Endodermal cell (in vitro differentiated cells): ENCODE measurements around the gene VSIG10. TPM values are rescaled to one million over a fixed set of nuclear protein-coding genes. Genes with fewer than 3 reads are reported as not detected.

Experiments
- DNase-seq: peaks from one replicate; pipeline ENCODE4 v3.0.0-alpha.2; 2017
- H3K27ac ChIP-seq: 2 replicates; pipeline ENCODE4 v1.5.1; 2013; ENCODE audit warnings: mild to moderate bottlenecking, low read depth, low read length, moderate library complexity
- H3K27me3 ChIP-seq: 2 replicates; pipeline ENCODE4 v1.6.1; 2013; ENCODE audit warnings: mild to moderate bottlenecking, low read length, moderate library complexity; ENCODE audit not compliant: insufficient read depth, control insufficient read depth, poor library complexity, severe bottlenecking
- H3K36me3 ChIP-seq: 2 replicates; pipeline ENCODE4 v1.7.0; 2013; ENCODE audit warnings: mild to moderate bottlenecking, low read length, moderate library complexity; ENCODE audit not compliant: control insufficient read depth, insufficient read depth
- H3K4me1 ChIP-seq: one replicate; pipeline ENCODE4 v1.7.0; 2013; ENCODE audit warnings: low read length; ENCODE audit not compliant: control insufficient read depth, insufficient read depth
- H3K4me3 ChIP-seq: 2 replicates; pipeline ENCODE4 v1.5.1; 2013; ENCODE audit warnings: mild to moderate bottlenecking, low read length, moderate library complexity
- H3K9ac ChIP-seq: 2 replicates; pipeline ENCODE4 v1.6.1; 2013; ENCODE audit warnings: mild to moderate bottlenecking, low read length, moderate library complexity; ENCODE audit not compliant: poor library complexity, severe bottlenecking; ENCODE audit errors: extremely low read depth
- H3K9me3 ChIP-seq: 2 replicates; pipeline ENCODE4 v1.6.1; 2013; ENCODE audit warnings: mild to moderate bottlenecking, low read length, moderate library complexity; ENCODE audit not compliant: control insufficient read depth
- H3K27ac Mint-ChIP-seq: 2 replicates; pipeline ENCODE4 v1.8.0; 2020; ENCODE audit warnings: mixed read lengths
- H3K27me3 Mint-ChIP-seq: 2 replicates; pipeline ENCODE4 v1.8.0; 2021; ENCODE audit warnings: mild to moderate bottlenecking, mixed read lengths; ENCODE audit not compliant: insufficient read depth
- H3K36me3 Mint-ChIP-seq: 2 replicates; pipeline ENCODE4 v1.8.0; 2020; ENCODE audit warnings: low read depth, mixed read lengths
- H3K4me1 Mint-ChIP-seq: 2 replicates; pipeline ENCODE4 v1.8.0; 2020; ENCODE audit warnings: mixed read lengths
- H3K4me3 Mint-ChIP-seq: 2 replicates; pipeline ENCODE4 v1.8.0; 2020; ENCODE audit warnings: mild to moderate bottlenecking, moderate library complexity, mixed read lengths
- H3K9me3 Mint-ChIP-seq: 2 replicates; pipeline ENCODE4 v1.8.0; 2020; ENCODE audit warnings: mild to moderate bottlenecking, mixed read lengths
- WGBS, 2 experiments: methylation state at CpG; one replicate each; pipeline versions ENCODE4 v1.1.5 to v1.1.7; 2013; ENCODE audit warnings: missing lambda C conversion rate in 2 of 2, mixed read lengths in 1 of 2; ENCODE audit not compliant: insufficient coverage in 1 of 2, insufficient read length in 1 of 2; 5-methylcytosine and 5-hydroxymethylcytosine counted together
- total RNA-seq, 2 donors: library from RNA; stranded (reverse); fragmentation: NEBNext Ultra II Directional in 1 of 2; extraction: Animal tissue kit (Norgen Biotek cat#: 25700) in 1 of 2; gene quantifications; 2 replicates in 1 of 2; 3 replicates in 1 of 2; pipeline ENCODE4 v1.2.1, GENCODE V29; 2021
- TF ChIP-seq, protein P1 (sequence below): fragments of 200-600 bp; sonication (generic); conservative IDR thresholded peaks from 2 replicates; pipeline ENCODE4 v1.5.0; 2021; ENCODE audit warnings: antibody characterized with exemption, mild to moderate bottlenecking

VSIG10 gene
- total RNA-seq, 2 donors from 2014 or later, result 35.4 to 43.8 TPM

DNA sequence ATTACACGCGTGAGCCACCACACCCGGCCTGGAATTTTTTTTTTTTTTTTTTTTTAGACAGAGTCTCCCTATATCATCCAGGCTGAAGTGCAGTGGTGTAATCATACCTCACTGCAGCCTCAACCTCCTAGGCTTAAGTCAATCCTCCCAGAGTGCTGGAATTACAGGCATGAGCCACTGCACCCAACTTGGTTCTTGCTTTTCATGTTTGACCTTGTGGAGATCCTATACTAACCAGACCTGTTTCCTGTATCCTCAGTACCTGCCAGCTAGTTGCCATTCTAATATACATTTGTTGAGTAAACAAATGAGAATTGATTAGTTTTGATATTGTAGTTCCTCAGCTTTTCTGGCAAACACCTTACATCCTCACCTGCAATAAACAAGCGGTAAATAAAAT is 3.2 kb upstream of the VSIG10 start:
- Histone ChIP-seq H3K4me3 (no peak overlapping the region), H3K27me3 (no peaks in the 10 kb centered on the region), H3K9me3 (no peaks in the 10 kb centered on the region), H3K9ac (no peak overlapping the region), H3K36me3 (no peaks in the 10 kb centered on the region), H3K4me1 (no peaks in the 10 kb centered on the region), H3K27ac (no peak overlapping the region)
- H3K4me3 Mint-ChIP-seq, result no peak overlapping the region
- H3K27ac Mint-ChIP-seq, result no peak overlapping the region
- no peaks in the 10 kb centered on the region for H3K36me3 Mint-ChIP-seq
- H3K27me3 Mint-ChIP-seq, result no peaks in the 10 kb centered on the region
- no peaks in the 10 kb centered on the region for H3K9me3 Mint-ChIP-seq
- peaks cover 19% of the 10 kb centered on the region for H3K4me1 Mint-ChIP-seq
- TF ChIP-seq, protein P1, sequence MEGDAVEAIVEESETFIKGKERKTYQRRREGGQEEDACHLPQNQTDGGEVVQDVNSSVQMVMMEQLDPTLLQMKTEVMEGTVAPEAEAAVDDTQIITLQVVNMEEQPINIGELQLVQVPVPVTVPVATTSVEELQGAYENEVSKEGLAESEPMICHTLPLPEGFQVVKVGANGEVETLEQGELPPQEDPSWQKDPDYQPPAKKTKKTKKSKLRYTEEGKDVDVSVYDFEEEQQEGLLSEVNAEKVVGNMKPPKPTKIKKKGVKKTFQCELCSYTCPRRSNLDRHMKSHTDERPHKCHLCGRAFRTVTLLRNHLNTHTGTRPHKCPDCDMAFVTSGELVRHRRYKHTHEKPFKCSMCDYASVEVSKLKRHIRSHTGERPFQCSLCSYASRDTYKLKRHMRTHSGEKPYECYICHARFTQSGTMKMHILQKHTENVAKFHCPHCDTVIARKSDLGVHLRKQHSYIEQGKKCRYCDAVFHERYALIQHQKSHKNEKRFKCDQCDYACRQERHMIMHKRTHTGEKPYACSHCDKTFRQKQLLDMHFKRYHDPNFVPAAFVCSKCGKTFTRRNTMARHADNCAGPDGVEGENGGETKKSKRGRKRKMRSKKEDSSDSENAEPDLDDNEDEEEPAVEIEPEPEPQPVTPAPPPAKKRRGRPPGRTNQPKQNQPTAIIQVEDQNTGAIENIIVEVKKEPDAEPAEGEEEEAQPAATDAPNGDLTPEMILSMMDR, result no peak
- DNase-seq, result no peak
- 86 to 92% methylated on average over 1 to 4 of the region's 4 CpGs for WGBS, 2 experiments

DNA sequence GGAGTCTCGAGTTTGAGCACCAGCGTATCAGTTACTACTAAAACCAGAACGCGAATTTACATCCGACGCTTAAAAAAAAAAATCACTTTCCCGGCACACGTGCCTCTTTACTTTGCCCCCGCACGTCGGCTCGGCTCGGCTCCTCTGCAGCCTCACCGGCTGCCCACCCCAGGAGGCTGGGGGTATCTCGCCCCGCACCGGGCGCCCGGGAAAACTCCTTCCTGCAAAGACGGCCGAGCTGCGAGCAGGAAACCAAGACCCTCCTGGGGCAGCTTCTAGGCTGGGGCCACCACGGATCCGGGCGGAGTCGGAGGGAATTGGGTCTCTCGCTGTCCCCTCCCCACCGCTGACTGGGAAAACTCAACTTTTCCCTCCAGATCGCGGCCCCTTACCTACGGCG is 610 bp downstream of the VSIG10 start:
- peak overlapping the region; percentile 84 for H3K27ac Mint-ChIP-seq
- Histone ChIP-seq H3K4me1 (no peaks in the 10 kb centered on the region), H3K9ac (peak overlapping the region; percentile 60), H3K27ac (no peak overlapping the region), H3K4me3 (peak overlapping the region; percentile 87), H3K9me3 (no peaks in the 10 kb centered on the region), H3K27me3 (no peaks in the 10 kb centered on the region), H3K36me3 (peaks cover 13% of the 10 kb centered on the region)
- H3K27me3 Mint-ChIP-seq, result no peaks in the 10 kb centered on the region
- peaks cover 6% of the 10 kb centered on the region for H3K36me3 Mint-ChIP-seq
- no peak for DNase-seq
- no peaks in the 10 kb centered on the region for H3K9me3 Mint-ChIP-seq
- WGBS, 2 experiments, result 0% methylated on average over 11 to 32 of the region's 32 CpGs
- TF ChIP-seq, protein P1, result no peak
- peak overlapping the region; percentile 78 for H3K4me3 Mint-ChIP-seq
- peaks cover 25% of the 10 kb centered on the region for H3K4me1 Mint-ChIP-seq

DNA sequence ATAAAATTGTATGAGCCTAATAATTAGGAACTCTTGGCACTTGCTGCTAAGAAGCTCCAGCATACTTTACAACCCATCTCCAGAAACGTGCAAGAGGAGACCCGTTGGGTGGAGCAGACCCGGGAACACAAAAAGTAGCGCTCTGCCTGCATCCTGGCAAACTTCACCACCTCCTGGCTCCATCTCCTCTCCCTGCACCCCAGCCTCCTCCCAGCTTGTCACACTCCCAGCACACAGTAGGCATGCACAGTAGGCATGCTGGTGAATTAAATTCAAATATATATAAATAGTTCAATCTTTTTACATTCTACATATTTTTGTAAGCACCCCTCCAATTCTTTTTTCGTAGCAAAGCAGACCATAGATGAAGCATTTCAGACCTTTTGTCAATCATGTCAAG is 1.2 kb downstream of the VSIG10 start:
- Mint-ChIP-seq H3K36me3 (peaks cover 6% of the 10 kb centered on the region), H3K9me3 (no peaks in the 10 kb centered on the region), H3K4me3 (peak overlapping the region; percentile 78), H3K4me1 (peaks cover 25% of the 10 kb centered on the region), H3K27ac (peak overlapping the region; percentile 84), H3K27me3 (no peaks in the 10 kb centered on the region)
- Histone ChIP-seq H3K4me3 (peak overlapping the region; percentile 87), H3K9ac (peak overlapping the region; percentile 60), H3K27ac (no peak overlapping the region), H3K36me3 (peaks cover 13% of the 10 kb centered on the region), H3K4me1 (no peaks in the 10 kb centered on the region), H3K27me3 (no peaks in the 10 kb centered on the region), H3K9me3 (no peaks in the 10 kb centered on the region)
- DNase-seq, result peak; percentile 72
- TF ChIP-seq, protein P1, result no peak
- WGBS, 2 experiments, result 26 to 80% methylated on average over 1 to 4 of the region's 5 CpGs
